K562 (cell line): ENCODE measurements around the gene LRRC8A. TPM values are rescaled to one million over a fixed set of nuclear protein-coding genes. Genes with fewer than 3 reads are reported as not detected.

Experiments
- CC2D1A ChIP-seq: fragments of 450-650 bp; IDR thresholded peaks from 2 replicates; pipeline ENCODE4 v1.6.1; 2017; ENCODE audit warnings: mild to moderate bottlenecking
- DMBX1 ChIP-seq: fragments of 250-450 bp; sonication (Bioruptor Pico); IDR thresholded peaks from 2 replicates; pipeline ENCODE4 v1.8.0; 2022; ENCODE audit warnings: inconsistent platforms, mild to moderate bottlenecking, moderate library complexity, borderline replicate concordance
- ELF4 ChIP-seq: fragments of 450-650 bp; formaldehyde crosslinking; IDR thresholded peaks from 2 replicates; pipeline ENCODE4 v1.4.0; 2022; ENCODE audit warnings: missing genetic modification characterization
- MTA2 ChIP-seq: fragments of 450-650 bp; IDR thresholded peaks from 2 replicates; pipeline ENCODE4 v1.6.1; 2016; ENCODE audit warnings: low read depth
- NBN ChIP-seq: fragments of 450-650 bp; IDR thresholded peaks from 2 replicates; pipeline ENCODE4 v1.6.1; 2016; ENCODE audit warnings: low read depth, mild to moderate bottlenecking
- SMARCA4 ChIP-seq: fragments of 450-650 bp; IDR thresholded peaks from 2 replicates; pipeline ENCODE4 v1.6.1; 2016
- ZNF124 ChIP-seq: sonication (generic); formaldehyde crosslinking; IDR thresholded peaks from 2 replicates; pipeline ENCODE4 v1.8.1; 2022; ENCODE audit warnings: missing genetic modification reagents
- ZNF347 ChIP-seq: fragments of 450-650 bp; formaldehyde crosslinking; IDR thresholded peaks from 2 replicates; pipeline ENCODE4 v1.4.0; 2020; ENCODE audit warnings: low read depth, mild to moderate bottlenecking, moderate library complexity
- ZNF586 ChIP-seq: fragments of 450-650 bp; formaldehyde crosslinking; conservative IDR thresholded peaks from 2 replicates; pipeline ENCODE4 v1.4.0; 2020; ENCODE audit warnings: mild to moderate bottlenecking, moderate library complexity
- ZNF830 ChIP-seq: fragments of 250-450 bp; sonication (Bioruptor Pico); IDR thresholded peaks from 2 replicates; pipeline ENCODE4 v1.5.0; 2021; ENCODE audit warnings: mild to moderate bottlenecking
- polyA plus RNA-seq, 8 experiments: library from polyadenylated mRNA; depleted of rRNA in 4 of 8; stranded (reverse) in 5 of 8; unstranded in 3 of 8; fragments of >200 nt; fragmentation: Nextera tagmentation in 2 of 8; fragmentation: Illumina TruSeq in 1 of 8; extraction: Ambion mirVana in 2 of 8; extraction: Trizol in 1 of 8; gene quantifications; 2 replicates each; pipeline versions ENCODE4 v1.2.1 to v1.2.3, GENCODE V29; 2011 to 2014; ENCODE audit warnings: inconsistent platforms in 1 of 8, missing spikeins in 1 of 8
- total RNA-seq, 7 experiments: library from RNA; depleted of rRNA in 6 of 7; stranded (reverse); fragments of >200 nt in 6 of 7; fragmentation: Illumina TruSeq in 2 of 7; extraction: Trizol in 2 of 7; gene quantifications; 2 replicates each; pipeline versions ENCODE4 v1.2.1 to v1.2.3, GENCODE V29; 2011 to 2021; ENCODE audit warnings: low replicate concordance in 1 of 7
- TF ChIP-seq, protein P1 (sequence below): IDR thresholded peaks from 2 replicates; pipeline ENCODE4 v1.6.1; 2016; ENCODE audit warnings: missing genetic modification characterization, missing compliant biosample characterization
- TF ChIP-seq, protein P2 (sequence below), 2 experiments: fragments of 250-450 bp in 1 of 2; fragments of 450-650 bp in 1 of 2; sonication (Bioruptor Pico) in 1 of 2; IDR thresholded peaks; 2 replicates each; pipeline versions ENCODE4 v1.6.1 to v1.8.0; 2016 to 2021; ENCODE audit warnings: mild to moderate bottlenecking in 2 of 2, moderate library complexity in 2 of 2, missing compliant biosample characterization in 1 of 2, missing genetic modification characterization in 1 of 2
- TF ChIP-seq, protein P3 (sequence below): fragments of 250-450 bp; sonication (Bioruptor Pico); IDR thresholded peaks from 2 replicates; pipeline ENCODE4 v1.8.0; 2022; ENCODE audit warnings: inconsistent platforms
- TF ChIP-seq, protein P4 (sequence below): fragments of 250-450 bp; sonication (Bioruptor Pico); IDR thresholded peaks from 2 replicates; pipeline ENCODE4 v1.8.0; 2022; ENCODE audit warnings: moderate library complexity, mild to moderate bottlenecking, inconsistent platforms
- TF ChIP-seq, protein P5 (sequence below): fragments of 450-650 bp; formaldehyde crosslinking; IDR thresholded peaks from 2 replicates; pipeline ENCODE4 v1.4.0; 2022; ENCODE audit warnings: missing genetic modification characterization
- TF ChIP-seq, protein P6 (sequence below): fragments of 250-450 bp; sonication (Bioruptor Pico); IDR thresholded peaks from 2 replicates; pipeline ENCODE4 v1.4.0; 2020; ENCODE audit warnings: mild to moderate bottlenecking, moderate library complexity
- TF ChIP-seq, protein P7 (sequence below): fragments of 250-450 bp; sonication (Bioruptor Pico); IDR thresholded peaks from 2 replicates; pipeline ENCODE4 v1.8.0; 2021; ENCODE audit warnings: borderline replicate concordance, mild to moderate bottlenecking, moderate library complexity; ENCODE audit not compliant: poor library complexity, severe bottlenecking

LRRC8A gene
- total and polyA plus RNA-seq, 9 of the 15 experiments (the other 6 are each of a cell fraction or from before 2014, with no cell fraction given): 2.9 to 24.7 (median 8.9) TPM

DNA sequence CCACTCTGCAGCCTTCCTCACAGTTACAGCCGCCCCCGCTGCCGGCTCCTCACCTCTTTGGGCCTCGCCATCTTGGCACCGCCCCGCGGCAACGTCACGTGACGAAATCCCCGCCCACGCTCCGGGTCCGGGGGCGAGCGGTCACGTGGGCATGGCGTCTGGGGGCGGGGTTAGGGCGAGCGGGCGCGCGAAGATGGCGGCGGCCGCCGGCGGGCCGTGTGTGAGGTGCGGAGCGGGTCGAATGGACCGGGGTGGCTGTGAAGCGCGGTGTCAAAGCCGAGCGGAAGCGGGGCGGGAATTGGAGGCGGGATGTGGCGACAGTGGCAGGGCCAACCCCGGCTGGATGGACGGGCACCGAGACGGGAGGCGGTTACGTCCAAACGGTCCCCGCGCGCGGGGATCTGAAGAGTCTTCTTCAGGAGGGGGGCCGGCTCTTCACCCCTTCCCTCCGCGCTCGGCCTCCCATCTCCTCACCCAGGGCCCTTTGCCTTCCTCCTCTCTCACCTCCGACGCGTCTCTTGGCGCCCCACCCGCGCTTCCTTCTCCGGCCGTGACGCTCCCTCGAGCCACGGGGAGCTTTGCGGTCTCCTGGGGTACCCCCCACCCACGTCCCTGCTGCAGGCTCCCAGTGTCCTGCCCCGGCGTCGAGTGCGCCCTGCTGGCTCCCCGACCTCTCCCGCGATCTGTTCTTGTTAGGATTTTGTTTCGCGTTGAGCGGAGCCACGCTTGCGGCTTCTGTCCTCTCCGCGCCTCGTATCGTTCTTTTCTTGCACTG lies 65.8 kb downstream of the LRRC8A start, which contains the start of the genes DOLK and NUP188 (continued):
- TF ChIP-seq, protein P1, sequence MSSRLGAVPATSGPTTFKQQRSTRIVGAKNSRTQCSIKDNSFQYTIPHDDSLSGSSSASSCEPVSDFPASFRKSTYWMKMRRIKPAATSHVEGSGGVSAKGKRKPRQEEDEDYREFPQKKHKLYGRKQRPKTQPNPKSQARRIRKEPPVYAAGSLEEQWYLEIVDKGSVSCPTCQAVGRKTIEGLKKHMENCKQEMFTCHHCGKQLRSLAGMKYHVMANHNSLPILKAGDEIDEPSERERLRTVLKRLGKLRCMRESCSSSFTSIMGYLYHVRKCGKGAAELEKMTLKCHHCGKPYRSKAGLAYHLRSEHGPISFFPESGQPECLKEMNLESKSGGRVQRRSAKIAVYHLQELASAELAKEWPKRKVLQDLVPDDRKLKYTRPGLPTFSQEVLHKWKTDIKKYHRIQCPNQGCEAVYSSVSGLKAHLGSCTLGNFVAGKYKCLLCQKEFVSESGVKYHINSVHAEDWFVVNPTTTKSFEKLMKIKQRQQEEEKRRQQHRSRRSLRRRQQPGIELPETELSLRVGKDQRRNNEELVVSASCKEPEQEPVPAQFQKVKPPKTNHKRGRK (tag): no peak
- TF ChIP-seq, protein P2, sequence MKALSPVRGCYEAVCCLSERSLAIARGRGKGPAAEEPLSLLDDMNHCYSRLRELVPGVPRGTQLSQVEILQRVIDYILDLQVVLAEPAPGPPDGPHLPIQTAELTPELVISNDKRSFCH (CRISPR knock-in tag; IDR thresholded peaks at IDR 0.05): no peak
- TF ChIP-seq, protein P2 (tag; IDR thresholded peaks at IDR 0.05): no peak
- TF ChIP-seq, protein P3, sequence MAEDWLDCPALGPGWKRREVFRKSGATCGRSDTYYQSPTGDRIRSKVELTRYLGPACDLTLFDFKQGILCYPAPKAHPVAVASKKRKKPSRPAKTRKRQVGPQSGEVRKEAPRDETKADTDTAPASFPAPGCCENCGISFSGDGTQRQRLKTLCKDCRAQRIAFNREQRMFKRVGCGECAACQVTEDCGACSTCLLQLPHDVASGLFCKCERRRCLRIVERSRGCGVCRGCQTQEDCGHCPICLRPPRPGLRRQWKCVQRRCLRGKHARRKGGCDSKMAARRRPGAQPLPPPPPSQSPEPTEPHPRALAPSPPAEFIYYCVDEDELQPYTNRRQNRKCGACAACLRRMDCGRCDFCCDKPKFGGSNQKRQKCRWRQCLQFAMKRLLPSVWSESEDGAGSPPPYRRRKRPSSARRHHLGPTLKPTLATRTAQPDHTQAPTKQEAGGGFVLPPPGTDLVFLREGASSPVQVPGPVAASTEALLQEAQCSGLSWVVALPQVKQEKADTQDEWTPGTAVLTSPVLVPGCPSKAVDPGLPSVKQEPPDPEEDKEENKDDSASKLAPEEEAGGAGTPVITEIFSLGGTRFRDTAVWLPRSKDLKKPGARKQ: no peak
- peak; percentile 66; the same call in 1 of the 2 replicates for TF ChIP-seq ELF4 (CRISPR knock-in tag)
- no peak for TF ChIP-seq DMBX1
- no peak for TF ChIP-seq ZNF124 (CRISPR knock-in tag)
- TF ChIP-seq, protein P4, sequence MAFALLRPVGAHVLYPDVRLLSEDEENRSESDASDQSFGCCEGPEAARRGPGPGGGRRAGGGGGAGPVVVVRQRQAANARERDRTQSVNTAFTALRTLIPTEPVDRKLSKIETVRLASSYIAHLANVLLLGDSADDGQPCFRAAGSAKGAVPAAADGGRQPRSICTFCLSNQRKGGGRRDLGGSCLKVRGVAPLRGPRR: no peak
- no peak for TF ChIP-seq ZNF347 (CRISPR knock-in tag)
- TF ChIP-seq, protein P5, sequence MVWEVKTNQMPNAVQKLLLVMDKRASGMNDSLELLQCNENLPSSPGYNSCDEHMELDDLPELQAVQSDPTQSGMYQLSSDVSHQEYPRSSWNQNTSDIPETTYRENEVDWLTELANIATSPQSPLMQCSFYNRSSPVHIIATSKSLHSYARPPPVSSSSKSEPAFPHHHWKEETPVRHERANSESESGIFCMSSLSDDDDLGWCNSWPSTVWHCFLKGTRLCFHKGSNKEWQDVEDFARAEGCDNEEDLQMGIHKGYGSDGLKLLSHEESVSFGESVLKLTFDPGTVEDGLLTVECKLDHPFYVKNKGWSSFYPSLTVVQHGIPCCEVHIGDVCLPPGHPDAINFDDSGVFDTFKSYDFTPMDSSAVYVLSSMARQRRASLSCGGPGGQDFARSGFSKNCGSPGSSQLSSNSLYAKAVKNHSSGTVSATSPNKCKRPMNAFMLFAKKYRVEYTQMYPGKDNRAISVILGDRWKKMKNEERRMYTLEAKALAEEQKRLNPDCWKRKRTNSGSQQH: 0 out of 2 replicates have a peak, but pooled peaks have one; percentile 26
- TF ChIP-seq NBN: peak; percentile 26; the same call in 1 of the 2 replicates
- TF ChIP-seq, protein P6, sequence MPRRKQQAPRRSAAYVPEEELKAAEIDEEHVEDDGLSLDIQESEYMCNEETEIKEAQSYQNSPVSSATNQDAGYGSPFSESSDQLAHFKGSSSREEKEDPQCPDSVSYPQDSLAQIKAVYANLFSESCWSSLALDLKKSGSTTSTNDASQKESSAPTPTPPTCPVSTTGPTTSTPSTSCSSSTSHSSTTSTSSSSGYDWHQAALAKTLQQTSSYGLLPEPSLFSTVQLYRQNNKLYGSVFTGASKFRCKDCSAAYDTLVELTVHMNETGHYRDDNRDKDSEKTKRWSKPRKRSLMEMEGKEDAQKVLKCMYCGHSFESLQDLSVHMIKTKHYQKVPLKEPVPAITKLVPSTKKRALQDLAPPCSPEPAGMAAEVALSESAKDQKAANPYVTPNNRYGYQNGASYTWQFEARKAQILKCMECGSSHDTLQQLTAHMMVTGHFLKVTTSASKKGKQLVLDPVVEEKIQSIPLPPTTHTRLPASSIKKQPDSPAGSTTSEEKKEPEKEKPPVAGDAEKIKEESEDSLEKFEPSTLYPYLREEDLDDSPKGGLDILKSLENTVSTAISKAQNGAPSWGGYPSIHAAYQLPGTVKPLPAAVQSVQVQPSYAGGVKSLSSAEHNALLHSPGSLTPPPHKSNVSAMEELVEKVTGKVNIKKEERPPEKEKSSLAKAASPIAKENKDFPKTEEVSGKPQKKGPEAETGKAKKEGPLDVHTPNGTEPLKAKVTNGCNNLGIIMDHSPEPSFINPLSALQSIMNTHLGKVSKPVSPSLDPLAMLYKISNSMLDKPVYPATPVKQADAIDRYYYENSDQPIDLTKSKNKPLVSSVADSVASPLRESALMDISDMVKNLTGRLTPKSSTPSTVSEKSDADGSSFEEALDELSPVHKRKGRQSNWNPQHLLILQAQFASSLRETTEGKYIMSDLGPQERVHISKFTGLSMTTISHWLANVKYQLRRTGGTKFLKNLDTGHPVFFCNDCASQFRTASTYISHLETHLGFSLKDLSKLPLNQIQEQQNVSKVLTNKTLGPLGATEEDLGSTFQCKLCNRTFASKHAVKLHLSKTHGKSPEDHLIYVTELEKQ (CRISPR knock-in tag): no peak
- no peak for TF ChIP-seq MTA2
- no peak for TF ChIP-seq CC2D1A
- TF ChIP-seq, protein P7, sequence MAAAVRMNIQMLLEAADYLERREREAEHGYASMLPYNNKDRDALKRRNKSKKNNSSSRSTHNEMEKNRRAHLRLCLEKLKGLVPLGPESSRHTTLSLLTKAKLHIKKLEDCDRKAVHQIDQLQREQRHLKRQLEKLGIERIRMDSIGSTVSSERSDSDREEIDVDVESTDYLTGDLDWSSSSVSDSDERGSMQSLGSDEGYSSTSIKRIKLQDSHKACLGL (CRISPR knock-in tag): peak; percentile 71
- no peak for TF ChIP-seq ZNF830
- TF ChIP-seq ZNF586 (CRISPR knock-in tag): no peak
- TF ChIP-seq SMARCA4: 0 out of 2 replicates have a peak, but pooled peaks have one; percentile 30
